OCI-LY1 (cell line): ENCODE results near the gene CNP.
"Not testable (repeated sequence)": the region's sequence is repeated elsewhere in the genome, so short reads cannot be mapped to it uniquely, and the experiment has no call there.

Experiments used
- H2AFZ ChIP-seq: fragments of 200-600 bp; sonication (generic), shearing (Covaris generic); 2 replicates; pipeline ENCODE4 v1.6.0; 2014; ENCODE audit warnings: antibody characterized with exemption, mild to moderate bottlenecking, low read length
- H3F3A ChIP-seq: fragments of 200-600 bp; sonication (generic), shearing (Covaris generic); 2 replicates; pipeline ENCODE4 v1.6.0; 2014; ENCODE audit warnings: mild to moderate bottlenecking, antibody characterized with exemption, low read length, moderate library complexity; ENCODE audit not compliant: insufficient read depth
- H3K27ac ChIP-seq: fragments of 200-600 bp; sonication (generic); 2 replicates; pipeline ENCODE4 v1.5.1; 2014; ENCODE audit warnings: low read length, mixed run types, mild to moderate bottlenecking, low read depth; ENCODE audit not compliant: poor library complexity, severe bottlenecking
- H3K27me3 ChIP-seq: fragments of 200-600 bp; sonication (generic); 2 replicates; pipeline ENCODE4 v1.6.0; 2014; ENCODE audit warnings: antibody characterized with exemption, mild to moderate bottlenecking, low read length, moderate library complexity; ENCODE audit not compliant: insufficient read depth
- H3K36me3 ChIP-seq: fragments of 200-600 bp; sonication (generic); 2 replicates; pipeline ENCODE4 v1.6.1; 2014; ENCODE audit warnings: mild to moderate bottlenecking, antibody characterized with exemption, low read length, moderate library complexity, mixed read lengths; ENCODE audit not compliant: insufficient read depth
- H3K4me1 ChIP-seq: fragments of 200-600 bp; sonication (generic); 2 replicates; pipeline ENCODE4 v1.5.1; 2014; ENCODE audit warnings: mild to moderate bottlenecking, low read length, moderate library complexity; ENCODE audit not compliant: insufficient read depth, severe bottlenecking
- H3K4me2 ChIP-seq: fragments of 200-600 bp; sonication (generic), shearing (Covaris generic); 2 replicates; pipeline ENCODE4 v1.6.1; 2014; ENCODE audit warnings: low read length
- H3K4me3 ChIP-seq: fragments of 200-600 bp; sonication (generic); 2 replicates; pipeline ENCODE4 v1.5.1; 2014; ENCODE audit warnings: low read length, low read depth, mild to moderate bottlenecking, mixed read lengths; ENCODE audit not compliant: poor library complexity, severe bottlenecking
- H3K79me2 ChIP-seq: fragments of 200-600 bp; shearing (Covaris generic); 2 replicates; pipeline ENCODE4 v1.6.1; 2016; ENCODE audit warnings: mixed run types, low read length, mixed read lengths; ENCODE audit not compliant: insufficient read depth
- H3K9ac ChIP-seq: fragments of 200-600 bp; sonication (generic), shearing (Covaris generic); 2 replicates; pipeline ENCODE4 v1.6.1; 2014; ENCODE audit warnings: mild to moderate bottlenecking, low read length, mixed read lengths
- H3K9me2 ChIP-seq: fragments of 200-600 bp; sonication (generic), shearing (Covaris generic); 2 replicates; pipeline ENCODE4 v1.6.1; 2014; ENCODE audit warnings: low read depth, mild to moderate bottlenecking, low read length, mixed read lengths
- H3K9me3 ChIP-seq: fragments of 200-600 bp; shearing (Covaris generic); 2 replicates; pipeline ENCODE4 v1.6.1; 2014; ENCODE audit warnings: low read length, mixed read lengths
- H4K20me1 ChIP-seq: fragments of 200-600 bp; sonication (generic), shearing (Covaris generic); 2 replicates; pipeline ENCODE4 v1.6.0; 2016; ENCODE audit warnings: mild to moderate bottlenecking, low read length; ENCODE audit not compliant: insufficient read depth
- CTCF ChIP-seq: fragments of 200-600 bp; sonication (generic), shearing (Covaris generic); IDR thresholded peaks from 2 replicates; pipeline ENCODE4 v1.5.1; 2017; ENCODE audit warnings: mild to moderate bottlenecking, antibody characterized with exemption, low read length, moderate library complexity, mixed read lengths
- EZH2 ChIP-seq: fragments of 200-600 bp; sonication (generic), shearing (Covaris generic); IDR thresholded peaks from 2 replicates; pipeline ENCODE4 v1.8.0; 2017; ENCODE audit warnings: borderline replicate concordance, mixed run types, mild to moderate bottlenecking, antibody characterized with exemption, low read length, moderate library complexity, mixed read lengths

The CNP gene

GRCh38 chr17:42018988-42019387, 52.4 kb downstream of the CNP start:
- no peaks in the 10 kb centered on the region for H4K20me1 ChIP-seq
- no peaks in the 10 kb centered on the region for H3K9me2 ChIP-seq
- peaks cover 31% of the 10 kb centered on the region for H3K36me3 ChIP-seq
- no peaks in the 10 kb centered on the region for H3K9me3 ChIP-seq
- no peaks in the 10 kb centered on the region for H3K27me3 ChIP-seq
- H2AFZ ChIP-seq = no peak overlapping the region
- H3K79me2 ChIP-seq = peaks cover 33% of the 10 kb centered on the region
- no peaks in the 10 kb centered on the region for H3F3A ChIP-seq
- H3K9ac ChIP-seq = no peak overlapping the region
- no peak overlapping the region for H3K4me3 ChIP-seq
- no peak overlapping the region for H3K27ac ChIP-seq
- H3K4me1 ChIP-seq = peaks cover 42% of the 10 kb centered on the region
- TF ChIP-seq CTCF = no peak
- no peak for TF ChIP-seq EZH2
- H3K4me2 ChIP-seq = no peak overlapping the region

DNA sequence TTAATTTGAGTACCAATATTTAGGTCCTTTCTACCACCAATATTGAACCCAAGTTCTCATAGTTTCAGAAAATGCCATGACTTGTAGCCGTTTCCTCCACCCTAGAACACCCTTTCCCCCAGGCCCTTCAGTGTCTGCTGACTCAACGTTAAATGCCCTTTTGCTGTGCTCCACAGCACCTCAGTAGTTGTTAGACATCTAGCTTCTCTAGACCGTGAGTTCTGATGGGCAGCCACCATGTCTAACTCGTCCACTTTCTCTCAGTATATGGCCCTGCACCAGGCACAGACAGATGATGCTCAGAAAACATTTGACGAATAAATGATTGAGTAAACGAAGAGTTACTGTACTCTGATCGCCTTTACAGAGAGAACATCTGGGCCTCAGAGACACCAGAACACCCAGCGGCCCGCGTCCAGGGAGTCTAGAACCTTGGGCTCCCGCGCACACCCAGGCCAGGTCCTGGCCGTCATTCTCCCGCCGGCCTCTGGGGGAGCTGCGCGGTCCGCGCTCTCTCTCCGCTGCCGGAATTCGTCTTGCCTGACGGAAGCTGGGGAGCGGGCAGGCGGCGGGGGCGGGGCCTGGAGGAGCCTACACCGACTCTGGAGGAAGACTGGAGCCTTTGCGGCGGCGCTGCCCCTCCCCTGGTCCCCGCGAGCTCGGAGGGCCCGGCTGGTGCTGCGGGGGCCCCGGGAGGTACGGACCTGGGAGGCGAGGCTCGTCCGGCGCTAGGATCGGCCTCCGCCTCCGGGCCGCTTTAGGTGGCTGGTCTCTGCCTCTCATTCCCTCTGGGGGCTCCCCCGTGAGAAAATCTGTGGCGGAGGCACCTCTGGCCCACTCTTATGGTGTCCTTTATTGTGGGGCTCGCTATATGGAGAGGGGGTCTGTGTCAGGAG, 53.2 kb downstream of the CNP start, which contains the start of gene NKIRAS2:
TSS of gene NKIRAS2 (plus strand) at position 582 of the 896 bp plus-strand sequence. CDS start 1,488 bp downstream, outside the sequence.
- H3K79me2 ChIP-seq = peaks cover 26% of the 10 kb centered on the region
- no peaks in the 10 kb centered on the region for H3F3A ChIP-seq
- H3K27me3 ChIP-seq = no peaks in the 10 kb centered on the region

DNA sequence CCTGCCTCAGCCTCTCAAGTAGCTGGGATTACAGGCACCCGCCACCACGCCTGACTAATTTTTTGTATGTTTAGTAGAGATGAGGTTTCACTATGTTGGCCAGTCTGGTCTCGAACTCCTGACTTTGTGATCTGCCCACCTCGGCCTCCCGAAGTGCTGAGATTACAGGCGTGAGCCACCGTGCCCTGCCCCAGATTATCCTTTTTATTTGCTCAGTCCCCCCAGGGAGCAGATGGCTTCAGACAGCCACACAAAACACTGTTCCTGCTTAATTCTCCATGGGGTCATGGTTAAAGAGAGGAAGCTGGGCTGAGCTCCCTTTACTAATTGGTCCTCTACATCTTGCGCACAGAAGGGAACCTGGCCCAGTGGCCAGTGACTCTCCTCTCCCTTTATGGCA, 54.2 kb downstream of the CNP start:
- peak overlapping the region; percentile 86 for H3K4me3 ChIP-seq
- not testable (repeated sequence) for H4K20me1 ChIP-seq, H2AFZ ChIP-seq, H3K9me2 ChIP-seq, H3K27me3 ChIP-seq, H3F3A ChIP-seq, H3K27ac ChIP-seq, H3K9me3 ChIP-seq
- peaks cover 15% of the 10 kb centered on the region for H3K79me2 ChIP-seq
- H3K4me1 ChIP-seq = peaks cover 38% of the 10 kb centered on the region
- H3K4me2 ChIP-seq = peak overlapping the region; percentile 71
- peak overlapping the region; percentile 93 for H3K9ac ChIP-seq
- H3K36me3 ChIP-seq = peaks cover 28% of the 10 kb centered on the region

More for the DNA sequence above, 53.2 kb downstream of the CNP start, which contains the start of gene NKIRAS2:
- no peaks in the 10 kb centered on the region for H4K20me1 ChIP-seq
- no peaks in the 10 kb centered on the region for H3K9me2 ChIP-seq
- H3K36me3 ChIP-seq = peaks cover 35% of the 10 kb centered on the region
- no peak within 1 kb of the TSS for H3K27ac ChIP-seq
- no peaks in the 10 kb centered on the region for H3K9me3 ChIP-seq
- peak within 1 kb of the TSS; percentile 71 for H3K4me2 ChIP-seq
- peak within 1 kb of the TSS; percentile 93 for H3K9ac ChIP-seq
- peak within 1 kb of the TSS; percentile 82 for H2AFZ ChIP-seq
- no peak for TF ChIP-seq EZH2
- TF ChIP-seq CTCF = peak; percentile 91
- peaks cover 48% of the 10 kb centered on the region for H3K4me1 ChIP-seq
- H3K4me3 ChIP-seq = peak within 1 kb of the TSS; percentile 86
